HG03469 (cell line): ENCODE results near the gene NAV2.
"Not testable (repeated sequence)": the region's sequence is repeated elsewhere in the genome, so short reads cannot be mapped to it uniquely, and the experiment has no call there.

ENCODE experiments used
- ATAC-seq: cut with Tn5 transposase; IDR thresholded peaks from one replicate; pipeline ENCODE4 v1.9.1; 2021; ENCODE audit warnings: mild to moderate bottlenecking, moderate library complexity, moderate number of reproducible peaks; ENCODE audit not compliant: unreplicated experiment

NAV2 gene

DNA sequence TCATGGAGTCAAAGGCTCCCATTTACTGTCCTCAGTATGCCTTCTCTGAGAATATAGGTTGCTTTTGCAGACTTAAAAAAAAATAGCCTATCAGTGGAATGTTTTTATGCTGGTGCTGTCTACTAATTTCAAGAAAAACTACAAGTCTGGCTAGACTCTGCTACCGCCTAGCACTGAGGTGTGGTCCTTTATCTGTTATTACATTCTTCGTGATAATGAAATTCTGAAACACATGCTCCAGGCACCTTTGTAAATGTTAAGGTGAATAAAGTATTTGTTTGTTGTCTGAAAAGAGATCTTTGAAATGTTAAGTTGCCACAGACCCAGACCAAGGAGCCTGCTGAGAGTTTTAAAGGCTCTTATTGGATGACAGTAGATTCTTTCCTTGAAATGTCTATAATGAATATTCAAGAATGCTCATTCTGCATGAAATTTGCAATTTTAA lies 352.3 kb downstream of the NAV2 start:
- no peak for ATAC-seq

DNA sequence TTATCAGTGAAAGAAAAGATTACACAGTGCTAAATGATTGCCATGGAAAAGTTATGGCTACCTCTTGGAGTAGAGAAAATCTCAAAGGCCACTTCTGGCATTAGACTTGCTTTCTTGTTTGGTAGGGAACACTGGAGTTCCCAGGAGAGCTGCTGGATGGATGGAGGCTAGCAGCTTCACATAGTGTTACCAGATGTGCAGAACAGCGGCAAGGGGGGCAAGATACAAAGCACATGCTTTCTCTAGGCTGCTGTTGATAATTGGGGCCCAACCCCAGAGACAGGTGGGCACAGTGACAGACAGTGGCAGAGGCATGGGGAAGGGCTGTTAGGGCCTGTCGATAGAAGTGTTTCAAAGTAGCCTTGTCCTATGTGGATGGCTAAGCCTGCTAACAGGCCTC lies 352.8 kb downstream of the NAV2 start:
- ATAC-seq, result no peak

DNA sequence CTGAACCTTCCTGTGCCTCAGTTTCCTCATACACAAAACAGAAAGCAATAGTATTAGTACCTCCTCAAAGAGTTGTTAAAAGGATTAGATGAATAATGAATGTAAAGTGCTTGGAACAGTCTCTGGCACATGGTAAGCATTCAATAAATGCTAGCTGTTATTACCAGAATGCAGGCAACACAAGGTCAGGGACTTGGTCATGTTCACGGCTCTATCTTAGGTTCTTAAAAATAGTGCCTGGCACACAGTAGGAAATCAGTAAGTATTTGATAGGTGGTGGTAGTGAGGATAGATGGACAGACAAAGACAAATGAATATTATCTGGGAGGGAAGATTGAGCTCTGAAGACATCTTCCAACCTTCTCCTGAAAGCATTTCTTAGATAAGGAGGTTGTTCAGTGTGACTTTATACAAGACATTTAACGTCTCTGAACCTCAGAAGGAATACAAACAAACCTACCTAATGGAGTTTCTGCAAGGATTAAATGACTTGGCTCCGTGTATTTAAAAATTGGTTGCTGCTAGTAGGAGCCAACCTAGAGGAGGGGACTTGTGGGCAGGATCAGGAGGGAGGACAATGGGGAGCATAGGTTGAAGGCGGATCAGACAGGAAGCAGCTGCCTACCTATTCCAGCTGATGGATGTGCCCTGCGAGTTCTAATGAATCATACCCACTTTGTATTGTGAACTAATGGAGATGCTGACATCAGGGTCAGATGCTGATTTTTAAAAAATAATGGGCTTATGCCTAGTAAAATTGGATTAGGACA lies 353.6 kb downstream of the NAV2 start:
- no peak for ATAC-seq

DNA sequence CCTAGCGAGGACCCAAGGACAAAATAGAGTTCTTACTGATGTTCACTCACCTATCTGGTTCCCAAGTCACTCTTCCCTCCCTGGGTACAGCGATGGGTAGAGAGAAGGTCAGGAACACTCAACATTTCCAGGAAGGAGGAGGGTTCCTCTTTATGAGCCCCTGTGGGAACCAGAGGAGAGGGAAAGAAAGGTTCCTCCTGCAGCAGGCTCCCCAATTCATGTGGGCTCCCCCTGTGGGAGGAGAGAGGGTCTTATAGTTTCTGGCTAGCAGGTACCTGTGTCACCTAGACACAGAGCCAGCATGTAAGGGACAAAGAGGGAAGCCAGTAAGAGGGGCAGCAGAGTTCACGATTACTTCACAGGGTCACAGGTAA lies 354.1 kb downstream of the NAV2 start:
- no peak for ATAC-seq

DNA sequence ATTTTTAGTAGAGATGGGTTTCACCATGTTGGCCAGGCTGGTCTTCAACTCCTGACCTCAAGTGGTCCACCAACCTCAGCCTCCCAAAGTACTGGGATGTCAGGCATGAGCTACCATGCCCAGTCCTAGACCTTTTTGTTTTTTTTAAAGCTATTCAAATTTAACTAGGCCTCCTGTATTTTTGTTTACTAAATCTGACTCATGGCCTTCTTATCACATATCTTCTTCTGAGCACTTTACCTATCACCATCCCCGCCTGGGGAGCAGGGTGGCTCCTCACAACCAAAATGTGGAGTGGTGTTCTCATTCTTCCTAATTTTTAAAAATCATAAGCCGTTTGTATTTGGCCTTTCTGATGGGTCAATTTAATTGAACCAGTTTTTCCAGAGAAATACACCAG lies 355.0 kb downstream of the NAV2 start:
- ATAC-seq, result no peak

DNA sequence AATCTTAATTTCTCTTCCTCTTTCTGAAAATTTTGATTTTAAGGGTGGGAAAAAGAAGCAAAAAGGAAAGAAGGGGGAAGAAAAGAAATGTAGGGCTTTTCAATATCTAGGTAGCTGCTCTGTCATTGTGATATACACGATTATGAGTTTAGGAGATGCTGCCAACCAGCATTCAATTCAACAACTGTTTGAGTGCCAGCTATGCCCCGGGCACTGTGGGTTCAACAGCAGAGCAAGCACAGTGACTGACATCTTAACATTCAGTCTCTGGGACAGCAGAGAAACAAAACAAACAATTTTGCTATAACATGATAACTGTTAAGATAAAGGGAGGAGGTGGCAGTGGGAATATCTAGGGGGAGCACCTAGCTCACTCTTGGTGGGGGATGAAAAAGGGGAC lies 356.1 kb downstream of the NAV2 start:
- no peak for ATAC-seq

DNA sequence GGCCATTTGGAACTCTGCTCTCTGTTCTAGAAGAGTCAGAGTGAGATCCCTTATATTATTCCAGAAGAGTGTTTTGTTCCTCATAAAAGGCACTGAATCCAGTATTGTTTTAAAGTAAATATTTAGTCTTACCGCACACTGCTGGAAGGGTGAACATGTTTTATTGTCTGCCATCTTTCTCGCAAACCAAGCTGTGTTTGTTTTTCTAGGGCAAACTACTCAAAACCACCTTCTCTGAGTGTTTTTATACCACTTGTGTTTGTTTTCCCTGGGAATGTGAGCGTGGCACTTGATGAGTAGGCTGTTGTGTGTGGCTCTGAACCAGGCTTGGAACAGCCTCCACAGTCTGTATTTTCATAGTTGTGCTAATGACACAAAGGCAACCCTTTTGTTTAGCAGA lies 357.8 kb downstream of the NAV2 start:
- no peak for ATAC-seq

DNA sequence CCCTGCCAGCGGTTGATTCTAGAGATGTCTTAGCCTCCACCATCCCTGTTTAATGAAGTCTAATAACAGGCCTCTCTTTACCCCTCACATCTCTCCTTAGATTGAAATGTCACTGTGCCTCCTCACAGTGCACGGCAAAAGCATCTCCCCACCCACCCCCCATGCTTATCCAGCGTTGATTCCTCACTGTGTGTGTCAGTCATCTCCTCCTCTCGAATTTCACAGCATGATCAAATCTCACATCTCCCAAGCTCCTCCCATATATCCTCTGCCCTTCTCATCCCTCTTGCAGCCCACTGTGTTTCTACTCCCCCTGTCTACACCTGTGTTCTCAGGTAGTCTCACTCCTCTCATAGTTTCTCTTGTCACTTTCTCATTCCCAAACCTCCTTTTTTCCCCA lies 363.0 kb downstream of the NAV2 start:
- no peak for ATAC-seq

DNA sequence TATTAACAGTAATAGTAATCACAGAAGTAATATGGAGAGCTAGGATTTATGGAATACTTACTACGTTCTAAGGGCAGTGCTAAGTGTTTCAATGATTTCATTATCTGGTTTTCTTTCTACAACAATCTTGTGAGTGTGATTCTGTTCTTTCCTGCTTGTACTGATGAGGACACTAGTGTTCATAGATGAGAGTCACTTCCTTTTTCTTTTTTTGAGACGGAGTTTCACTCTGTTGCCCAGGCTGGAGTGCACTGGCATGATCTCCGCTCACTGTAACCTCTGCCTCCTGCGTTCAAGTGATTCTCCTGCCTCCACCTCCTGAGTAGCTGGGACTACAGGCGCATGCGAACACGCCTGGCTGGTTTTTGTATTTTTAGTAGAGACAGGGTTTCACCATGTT lies 366.2 kb downstream of the NAV2 start:
- ATAC-seq, result no peak

DNA sequence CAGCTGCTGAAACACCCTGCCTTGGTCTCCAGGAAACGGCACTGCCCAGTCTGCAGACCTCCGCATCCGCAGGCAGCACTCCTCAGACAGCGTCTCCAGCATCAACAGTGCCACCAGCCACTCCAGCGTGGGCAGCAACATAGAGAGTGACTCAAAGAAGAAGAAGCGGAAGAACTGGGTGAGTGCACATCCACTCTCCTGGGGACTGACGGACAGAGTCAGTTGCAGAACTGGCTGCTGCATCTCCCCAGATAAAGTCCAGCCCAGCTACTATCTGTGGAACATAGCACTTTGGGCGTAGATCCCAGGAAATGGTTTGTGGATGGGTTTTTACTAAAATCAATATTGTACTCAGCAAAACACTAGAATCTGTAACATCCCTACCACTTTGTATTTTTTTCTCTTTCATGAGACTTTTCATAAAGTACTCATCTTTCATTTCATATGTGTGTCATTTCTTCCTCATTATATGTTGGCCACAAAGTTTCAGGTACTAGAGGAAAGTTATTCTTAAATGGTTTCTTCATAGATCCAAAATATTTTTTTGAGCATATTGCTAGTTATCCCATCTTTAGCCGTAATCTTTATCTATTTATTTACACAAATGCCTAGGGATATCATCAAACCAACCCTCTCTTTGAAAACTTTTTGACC lies 367.5 kb downstream of the NAV2 start:
- ATAC-seq, result peak; percentile 60

DNA sequence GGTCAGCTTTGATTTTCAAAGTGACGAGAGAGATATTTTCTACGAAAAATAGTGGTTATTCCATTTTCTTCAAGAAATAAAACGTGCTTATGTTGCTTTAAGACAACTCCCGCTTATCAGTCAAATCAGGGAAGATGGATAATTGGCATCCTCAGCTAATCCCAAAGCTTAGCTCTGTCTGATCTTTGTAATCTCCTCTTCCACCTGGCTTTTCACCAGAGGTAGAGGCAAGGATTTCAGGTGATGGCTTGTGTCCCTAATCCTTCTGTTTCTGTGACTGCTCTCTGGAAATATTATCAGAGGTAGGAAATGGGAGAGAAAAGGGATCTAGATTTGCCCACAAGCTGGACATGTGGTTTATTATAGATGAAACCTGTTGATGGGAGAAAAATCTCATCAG lies 368.7 kb downstream of the NAV2 start:
- no peak for ATAC-seq

DNA sequence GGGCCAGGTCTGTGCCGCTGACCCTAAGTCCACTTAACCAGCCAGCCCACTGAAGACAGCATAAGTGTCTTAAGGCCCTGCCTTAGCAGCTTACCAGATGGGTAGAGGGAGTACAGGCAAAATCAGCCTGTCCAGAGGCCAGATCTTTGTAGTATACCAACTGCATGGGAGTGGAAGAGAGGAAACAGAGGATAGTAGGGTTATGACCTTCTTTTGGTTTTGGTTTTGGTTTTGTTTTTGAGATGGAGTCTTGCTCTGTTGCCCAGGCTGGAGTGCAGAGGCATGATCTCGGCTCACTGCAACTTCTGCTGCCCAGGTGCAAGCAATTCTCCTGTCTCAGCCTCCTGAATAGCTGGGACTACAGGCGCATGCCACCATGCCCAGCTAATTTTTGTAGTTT lies 371.2 kb downstream of the NAV2 start:
- ATAC-seq, result not testable (repeated sequence)

DNA sequence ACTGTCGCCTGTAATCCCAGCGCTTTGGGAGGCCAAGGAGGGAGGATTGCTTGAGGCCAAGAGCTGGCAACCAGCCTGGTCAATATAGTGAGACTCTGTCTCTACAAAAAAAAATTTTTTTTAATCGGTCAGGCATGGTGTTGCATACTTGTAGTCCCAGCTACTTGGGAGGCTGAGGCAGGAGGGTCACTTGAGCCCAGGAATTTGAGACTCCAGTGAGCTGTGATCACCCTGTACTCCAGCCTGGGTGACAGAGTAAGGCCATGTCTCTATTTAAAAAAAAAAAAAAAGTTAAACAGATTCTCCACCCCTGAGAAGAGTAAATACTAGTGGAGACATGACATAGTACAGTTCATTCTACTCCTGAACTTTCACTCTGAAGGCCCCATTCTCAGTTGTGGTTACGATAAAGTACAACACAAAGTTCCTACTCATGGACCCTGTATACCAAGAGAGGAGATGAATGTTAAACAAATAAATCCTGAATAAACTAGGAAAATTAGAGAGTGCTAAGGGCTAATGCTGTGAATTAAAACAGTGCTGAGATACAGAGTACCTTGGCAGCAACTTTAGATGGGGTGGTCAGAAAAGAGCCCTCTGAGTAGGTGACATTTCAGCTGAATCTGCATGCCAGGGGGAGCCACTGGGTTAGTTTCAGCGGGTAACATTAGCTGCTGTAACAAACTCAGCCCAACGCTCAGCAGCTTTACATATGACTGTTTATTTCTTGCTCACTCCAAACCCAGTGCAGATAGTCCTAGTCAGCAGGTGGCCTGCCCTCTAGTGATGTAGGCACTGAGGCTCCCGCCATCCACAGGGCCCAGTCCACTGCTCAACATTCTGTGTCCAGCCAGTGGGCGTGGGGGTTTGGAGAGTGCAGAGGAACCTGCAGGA lies 372.5 kb downstream of the NAV2 start:
- ATAC-seq, result no peak

DNA sequence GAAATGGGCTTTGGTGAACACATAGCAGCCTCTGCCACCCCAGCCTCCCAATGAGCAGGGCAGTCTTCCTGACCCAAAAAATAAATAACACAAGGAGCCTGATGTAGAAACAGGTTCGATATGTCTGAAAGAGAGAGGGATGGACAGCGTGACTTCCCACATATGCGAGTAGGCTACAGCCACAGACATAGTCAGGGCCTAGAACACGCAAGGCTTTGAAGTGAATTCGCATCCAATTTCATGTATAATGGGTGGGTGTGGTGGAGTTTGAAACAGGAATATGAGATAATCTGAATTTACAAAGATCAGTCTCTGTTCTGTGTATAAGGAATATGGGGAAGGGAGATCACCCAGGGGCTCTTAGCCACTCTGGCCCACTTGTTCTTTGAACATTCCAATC lies 373.3 kb downstream of the NAV2 start:
- no peak for ATAC-seq

DNA sequence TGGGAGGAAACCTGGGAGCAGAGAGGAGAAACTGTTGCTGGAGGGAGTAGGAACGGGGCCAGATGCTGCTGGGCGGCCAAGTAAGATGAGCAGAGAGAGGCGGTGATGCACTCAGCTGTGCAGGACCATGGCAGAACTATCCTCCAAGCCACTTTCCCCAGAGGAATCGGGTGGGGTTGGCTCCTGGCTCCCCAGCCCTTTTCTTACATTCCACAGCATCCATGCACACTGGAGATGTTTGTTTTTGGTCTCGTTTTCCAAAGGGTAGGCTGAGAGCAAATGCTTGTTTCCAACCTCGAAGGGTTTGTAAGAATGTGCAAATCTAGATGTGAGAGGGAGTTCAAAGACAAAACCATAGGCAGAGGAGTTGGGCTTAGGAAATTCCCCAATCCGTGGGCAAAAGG lies 374.5 kb downstream of the NAV2 start:
- no peak for ATAC-seq

DNA sequence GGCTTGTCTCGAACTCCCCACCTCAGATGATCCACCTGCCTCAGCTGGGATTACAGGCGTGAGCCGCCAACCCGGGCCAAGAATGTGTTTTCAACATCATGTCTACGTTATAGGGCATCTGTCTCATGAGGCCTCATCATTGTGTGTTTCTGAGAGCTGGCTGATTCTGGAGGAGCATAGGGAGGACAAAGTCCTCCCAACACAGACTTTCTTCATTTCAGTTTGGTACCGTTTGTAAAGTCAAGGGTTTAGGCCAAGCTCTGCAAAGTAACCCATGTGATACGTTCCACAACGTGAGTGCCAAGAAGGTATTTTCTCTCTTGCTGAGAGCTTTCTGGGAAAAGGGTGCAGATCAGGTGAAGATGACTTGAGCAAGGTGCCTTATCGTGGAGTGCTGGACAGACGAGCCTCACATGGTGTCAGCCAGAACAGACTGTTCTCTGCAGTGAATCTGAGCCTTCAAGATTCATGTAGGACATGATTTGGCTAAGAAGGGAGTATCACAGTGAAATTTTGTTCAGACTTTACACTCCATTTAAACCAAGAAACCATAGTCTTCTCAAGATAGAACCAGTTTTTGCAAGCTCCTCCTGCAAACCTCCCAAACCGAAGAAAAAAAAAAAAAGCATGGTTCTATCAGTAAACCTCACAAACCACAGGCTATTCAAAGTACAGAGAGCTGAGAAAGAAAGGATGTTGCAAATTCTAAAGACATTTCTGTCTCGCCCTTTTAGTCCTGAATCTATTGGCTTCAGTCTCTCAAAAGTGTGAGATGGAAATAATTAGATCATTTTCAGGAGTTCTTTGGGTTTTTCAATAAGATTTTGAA lies 376.0 kb downstream of the NAV2 start:
- ATAC-seq, result no peak

DNA sequence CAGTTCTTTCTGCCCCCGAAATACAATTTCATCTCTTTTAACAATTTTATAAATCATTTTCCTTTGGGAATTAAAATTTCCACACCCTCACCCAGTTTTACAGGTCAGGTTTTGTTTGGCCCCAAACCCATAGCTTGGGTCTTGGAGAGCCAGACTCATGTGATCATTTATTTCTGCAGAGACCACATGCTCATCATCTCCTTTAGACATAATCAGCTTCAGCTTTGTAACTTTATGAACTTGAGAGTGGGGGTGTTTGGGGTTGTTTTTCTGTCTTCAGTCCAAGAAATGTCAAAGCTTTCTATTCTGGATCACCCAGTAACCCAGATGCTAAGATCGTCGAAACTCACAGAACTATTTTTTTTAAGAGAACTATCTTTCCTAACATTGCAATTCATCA lies 376.7 kb downstream of the NAV2 start:
- no peak for ATAC-seq

DNA sequence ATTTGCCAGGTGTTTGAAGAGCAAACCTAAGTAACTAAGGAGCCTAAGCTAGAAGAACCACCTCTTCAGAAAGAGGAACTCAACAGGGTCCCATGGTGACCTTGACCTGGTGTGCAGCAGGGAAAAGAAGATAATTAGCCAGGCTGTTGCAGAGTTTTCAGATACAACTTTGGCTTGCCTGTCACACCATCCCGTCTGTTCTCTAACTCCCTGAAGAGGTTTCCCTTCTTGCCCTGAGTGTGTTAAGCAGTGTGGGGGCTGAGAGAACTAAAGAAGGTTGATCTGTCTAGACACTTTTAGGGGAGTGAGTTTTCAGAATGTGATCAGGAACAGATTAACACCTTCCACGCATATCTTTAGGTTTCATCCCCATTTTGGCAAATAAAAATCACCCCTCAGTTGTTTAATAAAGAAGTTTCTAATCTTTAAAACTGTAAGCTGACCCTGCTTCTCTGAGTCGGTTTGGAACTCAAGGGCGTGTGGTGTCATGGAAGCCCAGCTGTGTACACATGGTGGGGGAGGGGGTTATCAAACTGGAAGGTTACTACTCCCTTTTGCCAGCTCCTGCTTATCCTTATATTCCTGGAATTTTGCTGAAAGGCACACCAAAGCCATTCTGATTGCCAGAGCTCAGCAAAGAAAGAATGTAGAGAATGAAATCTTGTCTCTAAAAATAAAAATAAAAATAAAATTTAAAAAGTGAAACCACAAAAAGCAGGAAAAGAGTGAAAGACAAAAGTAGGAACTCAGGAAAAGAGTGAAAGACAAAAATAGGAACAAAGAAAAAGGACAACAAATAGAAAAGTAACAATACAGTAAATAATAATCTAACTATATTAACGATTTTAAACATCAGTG lies 377.4 kb downstream of the NAV2 start:
- ATAC-seq, result no peak

DNA sequence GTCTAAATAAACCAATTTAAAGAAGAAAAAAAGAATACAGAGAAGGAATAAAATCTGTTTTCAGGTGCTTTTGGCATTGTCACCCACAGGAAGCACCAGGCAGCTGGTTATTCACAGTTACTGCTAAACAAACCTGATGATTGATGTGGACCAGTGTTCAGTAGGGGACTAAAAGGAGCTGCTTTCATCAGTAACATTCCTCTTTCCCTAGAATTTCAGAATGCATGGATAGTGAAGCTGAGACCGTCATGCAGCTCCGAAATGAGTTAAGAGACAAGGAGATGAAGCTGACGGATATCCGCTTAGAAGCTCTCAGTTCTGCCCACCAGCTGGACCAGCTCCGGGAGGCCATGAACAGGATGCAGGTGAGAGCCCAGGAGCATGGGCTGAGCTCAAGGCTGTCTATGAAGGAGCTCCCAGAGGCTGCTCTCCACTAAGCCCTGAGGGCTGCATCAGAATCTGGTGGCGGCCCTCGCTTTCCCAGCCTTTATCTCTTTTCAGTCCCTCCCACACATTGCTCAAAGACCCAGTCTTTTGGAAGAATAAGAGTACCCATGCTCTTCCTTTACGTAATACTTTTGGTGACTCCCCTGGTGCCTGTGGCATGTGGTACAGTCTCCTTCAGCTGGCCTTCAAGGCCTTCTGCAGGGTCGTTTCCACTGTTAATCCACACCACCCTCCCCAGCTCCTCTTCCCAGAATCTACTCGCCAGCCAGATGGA lies 378.2 kb downstream of the NAV2 start:
- no peak for ATAC-seq
